ENCODE results near the gene RESP18. TPM values are rescaled to one million over a fixed set of nuclear protein-coding genes. Genes with fewer than 3 reads are reported as not detected.

Gene RESP18
- polyA plus RNA-seq, 1 of the 3 experiments (the other 2 are of a cell fraction): not detected

DNA sequence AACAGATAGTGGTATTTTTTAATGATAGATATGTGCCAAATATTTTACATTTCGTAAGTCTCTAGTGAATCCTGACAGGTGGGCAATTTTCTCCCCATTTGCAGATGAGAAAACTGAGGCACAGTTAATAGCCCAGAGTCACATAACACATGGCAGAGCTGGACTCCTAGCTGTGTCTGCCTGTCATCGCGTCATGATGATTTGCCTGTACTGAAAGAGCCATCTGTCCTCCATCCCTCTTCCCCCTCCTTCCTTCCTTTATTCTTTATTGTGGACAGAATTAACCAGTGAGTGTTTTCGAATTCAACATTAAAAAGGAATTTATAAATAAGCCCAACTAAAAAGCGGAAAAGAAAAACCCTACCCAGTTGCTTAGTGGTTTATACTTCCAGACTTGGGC is 50.2 kb downstream of the RESP18 start:
- H3K27me3 ChIP-seq (ENCODE audit: insufficient read depth): no peaks in the 10 kb centered on the region
- CTCF ChIA-PET: interaction anchor here (1.6 to 15.4 kb wide), 4 partner anchors 10 to 123 kb away, joined by 3 to 312 read pairs (median 38); no protein-coding TSS in a partner anchor

GRCh38 chr2:219281588-219281987 is 51.0 kb downstream of the RESP18 start:
- Histone ChIP-seq H3K27ac (ENCODE audit: low read depth in 2 of 2, low read length in 1 of 2) (no peak overlapping the region), H3K4me3 (ENCODE audit: low read depth in 2 of 2, low read length in 1 of 2) (no peak overlapping the region), H3K9ac (no peak overlapping the region), H3K36me3 (replicated peaks in 1 of 2; ENCODE audit: control insufficient read depth in 1 of 2, insufficient read depth in 2 of 2, low read length in 1 of 2) (peaks cover 14 to 37% of the 10 kb centered on the region in 2 experiments), H3K4me2 (no peak overlapping the region), H3K27me3 (ENCODE audit: insufficient read depth) (no peaks in the 10 kb centered on the region), H3F3A (replicated peaks; ENCODE audit: insufficient read depth) (peaks cover 12% of the 10 kb centered on the region), H3K9me3 (no peaks in the 10 kb centered on the region), H3K4me1 (ENCODE audit: control insufficient read depth in 1 of 2, insufficient read depth in 2 of 2, low read depth in 1 of 2, low read length in 1 of 2) (peaks cover 17 to 24% of the 10 kb centered on the region in 2 experiments), H2AFZ (ENCODE audit: low read depth) (no peak overlapping the region), H3K79me2 (ENCODE audit: insufficient read depth) (peaks cover 9% of the 10 kb centered on the region; the same call in 1 of the 2 replicates), H3K9me2 (no peaks in the 10 kb centered on the region), H4K20me1 (ENCODE audit: insufficient read depth) (no peaks in the 10 kb centered on the region)
- no peak for DNase-seq
- ChIA-PET CTCF (interaction anchor here (1.1 to 15.4 kb wide), 7 partner anchors 11 to 122 kb away, joined by 3 to 312 read pairs (median 4); partner anchors contain the start of genes GLB1L and STK16), POLR2A (no interaction called here)
- 92% methylated on average over 5 of the region's 8 CpGs for WGBS (ENCODE audit: low lambda C conversion rate)
- TF ChIP-seq RAD21 (IDR thresholded peaks at IDR 0.05; ENCODE audit: low read length): no peak
- TF ChIP-seq, protein P1, sequence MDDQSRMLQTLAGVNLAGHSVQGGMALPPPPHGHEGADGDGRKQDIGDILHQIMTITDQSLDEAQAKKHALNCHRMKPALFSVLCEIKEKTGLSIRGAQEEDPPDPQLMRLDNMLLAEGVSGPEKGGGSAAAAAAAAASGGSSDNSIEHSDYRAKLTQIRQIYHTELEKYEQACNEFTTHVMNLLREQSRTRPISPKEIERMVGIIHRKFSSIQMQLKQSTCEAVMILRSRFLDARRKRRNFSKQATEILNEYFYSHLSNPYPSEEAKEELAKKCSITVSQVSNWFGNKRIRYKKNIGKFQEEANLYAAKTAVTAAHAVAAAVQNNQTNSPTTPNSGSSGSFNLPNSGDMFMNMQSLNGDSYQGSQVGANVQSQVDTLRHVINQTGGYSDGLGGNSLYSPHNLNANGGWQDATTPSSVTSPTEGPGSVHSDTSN (IDR thresholded peaks at IDR 0.05): no peak
- TF ChIP-seq EP300 (IDR thresholded peaks at IDR 0.05; ENCODE audit: borderline replicate concordance in 1 of 2, low read depth in 1 of 2, low read length in 1 of 2): no peak
- TF ChIP-seq SIN3A (IDR thresholded peaks at IDR 0.05; ENCODE audit: borderline replicate concordance, low read depth, low read length): no peak
- no peak for TF ChIP-seq RCOR1 (IDR thresholded peaks at IDR 0.05; ENCODE audit: low read length)
- no peak for TF ChIP-seq TCF12 (IDR thresholded peaks at IDR 0.05)
- no peak for TF ChIP-seq FOXM1 (IDR thresholded peaks at IDR 0.05; ENCODE audit: low read depth)
- TF ChIP-seq MXI1 (IDR thresholded peaks at IDR 0.05; ENCODE audit: low read depth, low read length): no peak
- TF ChIP-seq, protein P2, sequence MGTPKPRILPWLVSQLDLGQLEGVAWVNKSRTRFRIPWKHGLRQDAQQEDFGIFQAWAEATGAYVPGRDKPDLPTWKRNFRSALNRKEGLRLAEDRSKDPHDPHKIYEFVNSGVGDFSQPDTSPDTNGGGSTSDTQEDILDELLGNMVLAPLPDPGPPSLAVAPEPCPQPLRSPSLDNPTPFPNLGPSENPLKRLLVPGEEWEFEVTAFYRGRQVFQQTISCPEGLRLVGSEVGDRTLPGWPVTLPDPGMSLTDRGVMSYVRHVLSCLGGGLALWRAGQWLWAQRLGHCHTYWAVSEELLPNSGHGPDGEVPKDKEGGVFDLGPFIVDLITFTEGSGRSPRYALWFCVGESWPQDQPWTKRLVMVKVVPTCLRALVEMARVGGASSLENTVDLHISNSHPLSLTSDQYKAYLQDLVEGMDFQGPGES (IDR thresholded peaks at IDR 0.05; ENCODE audit: low read depth, low read length): no peak
- TF ChIP-seq ELF1 (IDR thresholded peaks at IDR 0.05): no peak
- no peak for TF ChIP-seq SMC3 (IDR thresholded peaks at IDR 0.05; ENCODE audit: low read depth, low read length)
- no peak for TF ChIP-seq MEF2A (IDR thresholded peaks at IDR 0.05; ENCODE audit: borderline replicate concordance, low read depth)
- TF ChIP-seq FOSL2 (IDR thresholded peaks at IDR 0.05; ENCODE audit: borderline replicate concordance, low read depth): no peak
- no peak for TF ChIP-seq GATA2 (CRISPR knock-in tag; IDR thresholded peaks at IDR 0.05)
- TF ChIP-seq TEAD4 (IDR thresholded peaks at IDR 0.05; ENCODE audit: borderline replicate concordance, insufficient read depth): no peak
- TF ChIP-seq YY1 (IDR thresholded peaks at IDR 0.05; ENCODE audit: low read depth): no peak

More for the DNA sequence above, 50.2 kb downstream of the RESP18 start:
- Histone ChIP-seq H3K27ac (ENCODE audit: low read depth in 2 of 2, low read length in 1 of 2) (no peak overlapping the region), H3K9me2 (no peaks in the 10 kb centered on the region), H2AFZ (ENCODE audit: low read depth) (no peak overlapping the region), H3K4me1 (ENCODE audit: control insufficient read depth in 1 of 2, insufficient read depth in 2 of 2, low read depth in 1 of 2, low read length in 1 of 2) (peaks cover 17 to 24% of the 10 kb centered on the region in 2 experiments), H3K4me2 (no peak overlapping the region), H3K9me3 (no peaks in the 10 kb centered on the region), H4K20me1 (ENCODE audit: insufficient read depth) (no peaks in the 10 kb centered on the region), H3K36me3 (replicated peaks in 1 of 2; ENCODE audit: control insufficient read depth in 1 of 2, insufficient read depth in 2 of 2, low read length in 1 of 2) (peaks cover 14 to 37% of the 10 kb centered on the region in 2 experiments), H3K79me2 (ENCODE audit: insufficient read depth) (peaks cover 9% of the 10 kb centered on the region; the same call in 1 of the 2 replicates), H3K4me3 (ENCODE audit: low read depth in 2 of 2, low read length in 1 of 2) (no peak overlapping the region), H3F3A (replicated peaks; ENCODE audit: insufficient read depth) (peaks cover 12% of the 10 kb centered on the region), H3K9ac (no peak overlapping the region)
- TF ChIP-seq SIN3A (IDR thresholded peaks at IDR 0.05; ENCODE audit: borderline replicate concordance, low read depth, low read length) (no peak), EP300 (IDR thresholded peaks at IDR 0.05; ENCODE audit: borderline replicate concordance in 1 of 2, low read depth in 1 of 2, low read length in 1 of 2) (no peak), MAX (IDR thresholded peaks at IDR 0.05; ENCODE audit: low read depth) (no peak), SMC3 (IDR thresholded peaks at IDR 0.05; ENCODE audit: low read depth, low read length) (no peak), NFIC (IDR thresholded peaks at IDR 0.05; ENCODE audit: borderline replicate concordance) (no peak), TAF1 (IDR thresholded peaks at IDR 0.05; ENCODE audit: borderline replicate concordance, low read depth, low read length) (no peak), YY1 (IDR thresholded peaks at IDR 0.05; ENCODE audit: low read depth) (no peak), USF1 (IDR thresholded peaks at IDR 0.05; ENCODE audit: borderline replicate concordance, low read depth) (no peak), GATA2 (CRISPR knock-in tag; IDR thresholded peaks at IDR 0.05) (no peak), NRF1 (IDR thresholded peaks at IDR 0.05; ENCODE audit: low read depth, low read length) (no peak), GABPA (IDR thresholded peaks at IDR 0.05; ENCODE audit: low read depth) (no peak), JUND (IDR thresholded peaks at IDR 0.05) (no peak), RAD21 (IDR thresholded peaks at IDR 0.05; ENCODE audit: low read length) (no peak), TCF12 (IDR thresholded peaks at IDR 0.05) (no peak), FOXM1 (IDR thresholded peaks at IDR 0.05; ENCODE audit: low read depth) (no peak), RFX5 (IDR thresholded peaks at IDR 0.05; ENCODE audit: low read length) (no peak), TEAD4 (IDR thresholded peaks at IDR 0.05; ENCODE audit: borderline replicate concordance, insufficient read depth) (no peak)
- TF ChIP-seq, protein P1 (IDR thresholded peaks at IDR 0.05): no peak
- WGBS (ENCODE audit: low lambda C conversion rate): 92% methylated on average over 5 of the region's 5 CpGs
- no peak for DNase-seq
- POLR2A ChIA-PET: interaction anchor here (1.9 kb wide), 1 partner anchor 13 kb away, joined by 7 read pairs; no protein-coding TSS in a partner anchor

Data from SK-N-SH (cell line).